Stimulated activated CD4-positive, alpha-beta T cell treated with anti-CD3 and anti-CD28 coated beads, Interleukin-4, amount 100 ng/mL, for 24 hours (primary cell): ENCODE results near the gene POGLUT3.

Source experiments
- DNase-seq: peaks from one replicate; pipeline ENCODE4 v3.0.0-alpha.2; 2020

Gene POGLUT3

GRCh38 chr11:108500169-108500568, 2.0 kb upstream of the POGLUT3 start:
- no peak for DNase-seq

- DNase-seq, result no peak
Observed at GRCh38 chr11:108498816-108499408, 728 bp upstream of the POGLUT3 start.

GRCh38 chr11:108497317-108498045, 703 bp downstream of the POGLUT3 start:
- peak; percentile 76 for DNase-seq

- no peak for DNase-seq
Observed at GRCh38 chr11:108496643-108497256, 1.4 kb downstream of the POGLUT3 start.

- no peak for DNase-seq
Observed at GRCh38 chr11:108495326-108495725, 2.9 kb downstream of the POGLUT3 start.

- no peak for DNase-seq
Observed at GRCh38 chr11:108494182-108494581, 4.0 kb downstream of the POGLUT3 start.

GRCh38 chr11:108491936-108492335, 6.2 kb downstream of the POGLUT3 start:
- DNase-seq, result no peak

- no peak for DNase-seq
Observed at GRCh38 chr11:108486828-108487227, 11.4 kb downstream of the POGLUT3 start.

- no peak for DNase-seq
Observed at GRCh38 chr11:108486331-108486730, 11.9 kb downstream of the POGLUT3 start.

- no peak for DNase-seq
Observed at GRCh38 chr11:108483163-108483562, 15.0 kb downstream of the POGLUT3 start.

GRCh38 chr11:108474664-108475463, 23.3 kb downstream of the POGLUT3 start:
- DNase-seq, result no peak

GRCh38 chr11:108472681-108473080, 25.5 kb downstream of the POGLUT3 start:
- DNase-seq, result no peak

GRCh38 chr11:108468478-108468864, 29.7 kb downstream of the POGLUT3 start:
- DNase-seq, result no peak

- DNase-seq, result peak; percentile 96
Observed at GRCh38 chr11:108467091-108467823, 30.9 kb downstream of the POGLUT3 start, which contains the start of gene C11orf65. TSS of gene C11orf65 (minus strand) at chr11:108467529. CDS start at chr11:108461559, 5,970 bp downstream.

- DNase-seq, result no peak
Observed at GRCh38 chr11:108466405-108466804, 31.8 kb downstream of the POGLUT3 start.

GRCh38 chr11:108453207-108453835, 44.9 kb downstream of the POGLUT3 start:
- no peak for DNase-seq
